Activated gamma-delta T cell (primary cell): ENCODE data around the gene NRN1.

Source experiments
- DNase-seq: peaks from one replicate; lab custom pipeline; 2025; lab: John Stamatoyannopoulos, UW

NRN1 gene

GRCh38 chr6:6002005-6002847 lies 4.5 kb downstream of the NRN1 start:
- DNase-seq: no peak

GRCh38 chr6:6001443-6001842 lies 5.3 kb downstream of the NRN1 start:
- no peak for DNase-seq

- DNase-seq: no peak
Observed at GRCh38 chr6:5999688-6000608, 6.8 kb downstream of the NRN1 start.

GRCh38 chr6:5998711-5999687 lies 7.7 kb downstream of the NRN1 start:
- no peak for DNase-seq

GRCh38 chr6:5998236-5998635 lies 8.5 kb downstream of the NRN1 start:
- no peak for DNase-seq

- DNase-seq: no peak
Observed at GRCh38 chr6:5997420-5997987, 9.2 kb downstream of the NRN1 start.

GRCh38 chr6:5996714-5997419 lies 9.9 kb downstream of the NRN1 start:
- DNase-seq: no peak

GRCh38 chr6:5995949-5996713 lies 10.6 kb downstream of the NRN1 start:
- DNase-seq: no peak

- DNase-seq: no peak
Observed at GRCh38 chr6:5995658-5995948, 11.1 kb downstream of the NRN1 start.

GRCh38 chr6:5994999-5995657 lies 11.6 kb downstream of the NRN1 start:
- DNase-seq: no peak

GRCh38 chr6:5994234-5994998 lies 12.3 kb downstream of the NRN1 start:
- no peak for DNase-seq

GRCh38 chr6:5992551-5993225 lies 14.0 kb downstream of the NRN1 start:
- no peak for DNase-seq

GRCh38 chr6:5990786-5991185 lies 15.9 kb downstream of the NRN1 start:
- no peak for DNase-seq

GRCh38 chr6:5989141-5989723 lies 17.5 kb downstream of the NRN1 start:
- DNase-seq: no peak

GRCh38 chr6:5986861-5987260 lies 19.9 kb downstream of the NRN1 start:
- no peak for DNase-seq

GRCh38 chr6:5984150-5985089 lies 22.3 kb downstream of the NRN1 start:
- DNase-seq: no peak
